ENCODE data around the gene PPP1R12B.
"Not testable (repeated sequence)": the region's sequence is repeated elsewhere in the genome, so short reads cannot be mapped to it uniquely, and the experiment has no call there.

GRCh38 chr1:202546796-202547195 lies 198.3 kb downstream of the PPP1R12B start:
- not testable (repeated sequence) for TF ChIP-seq EZH2phosphoT487, CTCF (IDR thresholded peaks at IDR 0.05)

Measured in neural progenitor cell (in vitro differentiated cells).